ENCODE measurements around the gene MIEN1.
"Not testable (repeated sequence)": the region's sequence is repeated elsewhere in the genome, so short reads cannot be mapped to it uniquely, and the experiment has no call there.

The MIEN1 gene

DNA sequence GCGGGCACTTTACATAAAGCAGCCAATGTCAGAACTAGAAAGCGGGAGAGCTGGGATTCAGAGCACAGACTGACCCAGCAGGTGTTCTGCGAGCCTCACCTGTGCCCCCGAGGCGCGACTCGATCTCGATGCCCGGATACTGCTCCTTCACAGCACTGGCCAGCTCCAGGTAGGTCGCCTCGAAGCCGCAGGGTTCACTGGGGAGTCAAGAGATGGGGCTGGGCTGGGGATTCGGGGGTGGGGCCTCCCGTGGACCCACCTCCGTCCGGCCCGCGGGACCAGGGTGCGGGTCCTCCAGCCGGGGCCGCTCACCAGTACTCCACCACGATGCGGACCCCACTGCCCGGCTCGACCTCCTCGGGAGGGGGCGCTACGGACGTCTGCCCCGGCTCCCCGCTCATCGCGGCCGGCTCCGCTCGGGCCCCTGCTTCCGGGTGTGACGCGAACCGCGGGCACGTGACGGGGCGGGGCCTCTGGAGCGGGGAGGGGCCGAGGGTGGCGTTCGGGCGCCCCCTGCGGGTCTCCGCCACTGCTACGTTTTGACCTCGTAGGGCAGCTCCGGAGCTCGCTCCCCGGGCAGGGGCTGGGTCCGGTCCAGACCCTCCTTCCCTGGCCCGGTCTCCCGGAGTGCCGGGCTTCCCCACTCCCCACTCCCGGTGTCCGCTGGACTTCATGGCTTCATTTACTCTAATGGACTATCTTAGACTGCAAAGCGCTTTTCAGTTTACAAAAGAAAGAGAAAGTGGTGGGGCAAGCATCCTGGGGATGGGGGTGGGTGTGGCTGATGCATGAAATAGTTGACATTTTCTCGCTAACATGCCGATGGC lies at the start of gene MIEN1:
TSS of gene MIEN1 (minus strand) at position 438 of the 827 bp plus-strand sequence. CDS start at position 401, 37 bp downstream.
- DNase-seq (ENCODE audit: low spot score), result peak; percentile 86

DNA sequence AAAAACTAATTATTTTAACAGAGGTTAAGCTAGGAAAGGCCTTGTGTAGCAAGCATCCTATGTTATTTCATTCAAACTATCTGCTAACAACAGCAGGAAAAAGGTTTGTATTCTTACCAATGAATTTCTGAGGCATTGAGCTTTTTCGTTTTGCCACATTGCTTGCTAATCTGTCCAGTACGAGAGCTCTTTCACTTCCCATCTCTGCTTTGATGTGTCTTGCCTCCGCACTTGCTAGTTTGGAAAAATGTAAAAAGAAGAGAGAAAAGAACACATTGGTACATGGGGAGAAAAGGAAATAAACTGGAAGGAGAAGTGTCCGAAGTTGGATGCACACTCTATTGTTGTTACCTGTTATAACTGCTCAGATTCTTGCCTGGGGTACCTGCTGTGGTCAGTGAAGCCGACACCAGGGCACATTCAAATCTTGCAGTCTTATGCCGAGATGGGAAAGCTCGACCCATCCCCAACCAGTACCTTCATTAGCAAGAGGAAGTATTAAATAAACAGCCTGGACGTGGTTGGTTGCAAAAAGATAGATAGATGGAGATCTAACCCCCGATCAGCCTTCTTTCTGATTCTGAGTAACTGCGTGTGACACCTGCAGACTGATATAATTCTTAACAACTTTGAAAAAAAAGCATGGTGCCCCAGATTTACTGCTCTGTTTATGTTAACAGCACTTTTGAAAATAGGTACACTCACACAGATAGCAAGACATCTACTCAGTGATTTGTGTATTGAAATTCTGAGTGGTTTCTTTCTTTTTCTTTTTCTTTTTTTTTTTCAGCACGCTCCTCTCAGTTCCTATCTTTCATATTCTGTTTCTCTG lies 47.4 kb upstream of the MIEN1 start:
- DNase-seq (ENCODE audit: low spot score), result no peak

GRCh38 chr17:39776252-39776651 lies 45.9 kb upstream of the MIEN1 start:
- no peak for DNase-seq (ENCODE audit: low spot score)

GRCh38 chr17:39775031-39775430 lies 44.7 kb upstream of the MIEN1 start:
- no peak for DNase-seq (ENCODE audit: low spot score)

- no peak for DNase-seq (ENCODE audit: low spot score)
These were observed 43.7 kb upstream of the MIEN1 start for GRCh38 chr17:39774047-39774446.

DNA sequence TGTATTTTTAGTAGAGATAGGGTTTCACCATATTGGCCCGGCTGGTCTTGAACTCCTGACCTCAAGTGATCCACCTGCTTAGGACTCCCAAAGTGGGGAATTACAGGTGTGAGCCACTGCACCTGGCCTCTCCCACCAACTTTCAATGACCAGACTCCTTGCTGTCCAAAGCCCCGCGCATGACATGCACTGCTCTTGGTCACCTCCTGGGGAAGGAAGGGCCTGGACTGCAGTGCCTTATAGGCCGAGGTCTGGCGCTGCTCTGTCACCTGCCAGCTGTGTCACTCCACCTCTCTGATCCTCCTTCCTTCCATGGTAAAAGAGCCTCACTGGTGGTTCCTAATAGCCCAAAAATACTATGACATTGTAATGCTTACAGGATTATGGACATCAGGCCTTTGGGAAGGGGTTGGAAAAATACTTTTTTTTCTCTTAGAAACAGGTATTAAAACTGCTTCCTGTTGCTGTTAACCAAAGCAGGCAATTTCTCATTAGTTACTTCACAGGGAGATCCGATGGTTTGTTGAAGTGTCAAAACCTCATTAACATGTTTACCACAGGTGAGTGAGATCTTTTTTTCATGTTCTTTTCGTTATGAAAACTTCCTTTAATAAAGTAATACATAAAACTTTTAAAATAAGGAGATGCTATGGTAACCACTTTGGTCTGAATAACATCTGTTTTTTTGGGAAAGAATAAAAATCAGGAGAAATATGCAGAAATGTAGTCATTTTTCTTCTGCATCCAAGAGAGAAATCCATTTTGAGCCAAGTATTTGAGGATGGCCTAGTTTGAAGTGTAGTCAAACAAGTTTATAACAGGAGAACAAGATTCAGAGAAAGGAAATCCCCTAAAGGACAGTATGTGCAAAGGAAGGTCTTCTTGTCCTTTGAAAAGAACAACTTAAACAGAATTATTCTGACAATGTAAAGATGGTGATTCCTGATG lies 42.9 kb upstream of the MIEN1 start:
- DNase-seq (ENCODE audit: low spot score), result no peak

- no peak for DNase-seq (ENCODE audit: low spot score)
These were observed 42.1 kb upstream of the MIEN1 start for GRCh38 chr17:39772415-39772814.

GRCh38 chr17:39769974-39770587 lies 39.7 kb upstream of the MIEN1 start:
- no peak for DNase-seq (ENCODE audit: low spot score)

GRCh38 chr17:39767147-39767546 lies 36.8 kb upstream of the MIEN1 start:
- DNase-seq (ENCODE audit: low spot score), result no peak

DNA sequence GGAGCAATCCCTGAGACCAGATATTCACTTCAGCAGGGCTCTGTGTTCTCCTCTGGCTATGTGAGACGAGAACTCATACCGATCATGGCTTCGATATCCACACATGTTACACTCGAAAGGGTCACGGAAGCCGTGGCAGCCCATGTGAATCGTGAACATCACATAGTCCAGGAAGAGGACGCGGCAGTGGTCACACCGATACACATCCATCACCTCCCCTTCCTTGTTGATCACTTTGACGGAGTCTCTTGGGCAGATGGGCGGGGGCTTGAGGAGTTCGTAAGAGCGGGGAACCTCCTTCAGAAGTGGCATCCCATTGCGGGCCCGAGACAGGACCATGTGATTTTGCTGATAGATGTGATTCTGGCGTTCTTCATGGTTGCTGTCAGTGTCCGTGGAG lies 35.4 kb upstream of the MIEN1 start:
- no peak for DNase-seq (ENCODE audit: low spot score)

- DNase-seq (ENCODE audit: low spot score), result no peak
These were observed 34.8 kb upstream of the MIEN1 start for GRCh38 chr17:39765175-39765574.

- DNase-seq (ENCODE audit: low spot score), result not testable (repeated sequence)
These were observed 33.8 kb upstream of the MIEN1 start for GRCh38 chr17:39764171-39764570.

GRCh38 chr17:39763051-39763820 lies 32.9 kb upstream of the MIEN1 start:
- DNase-seq (ENCODE audit: low spot score), result no peak

DNA sequence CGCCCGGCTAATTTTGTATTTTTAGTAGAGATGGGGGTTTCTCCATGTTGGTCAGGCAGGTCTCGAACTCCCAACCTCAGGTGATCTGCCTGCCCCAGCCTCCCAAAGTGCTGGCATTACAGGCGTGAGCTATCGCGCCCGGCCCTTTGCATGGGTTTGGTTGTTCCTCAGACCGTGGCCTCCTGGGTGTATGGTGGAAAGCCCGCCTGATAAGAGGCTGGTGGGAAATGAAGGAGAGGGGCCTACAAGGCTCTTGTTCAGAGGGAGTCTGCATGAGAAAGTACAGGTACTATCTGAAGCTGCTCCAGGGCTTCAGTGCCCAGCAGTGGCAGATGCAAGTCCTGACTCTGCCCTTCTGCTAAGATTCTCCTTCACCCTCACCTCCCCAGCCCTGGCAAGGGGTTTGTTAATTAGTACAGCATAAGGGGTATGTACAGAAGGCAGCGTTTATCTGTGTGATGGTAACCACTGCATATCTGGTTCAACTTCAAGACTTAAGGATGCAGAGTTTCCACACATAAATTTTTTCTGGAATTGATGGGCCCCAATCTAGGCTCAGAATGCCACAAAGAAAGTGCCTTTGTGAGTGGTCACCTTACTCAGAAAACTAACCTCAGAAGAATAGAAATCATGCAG lies 31.6 kb upstream of the MIEN1 start:
- DNase-seq (ENCODE audit: low spot score), result no peak

DNA sequence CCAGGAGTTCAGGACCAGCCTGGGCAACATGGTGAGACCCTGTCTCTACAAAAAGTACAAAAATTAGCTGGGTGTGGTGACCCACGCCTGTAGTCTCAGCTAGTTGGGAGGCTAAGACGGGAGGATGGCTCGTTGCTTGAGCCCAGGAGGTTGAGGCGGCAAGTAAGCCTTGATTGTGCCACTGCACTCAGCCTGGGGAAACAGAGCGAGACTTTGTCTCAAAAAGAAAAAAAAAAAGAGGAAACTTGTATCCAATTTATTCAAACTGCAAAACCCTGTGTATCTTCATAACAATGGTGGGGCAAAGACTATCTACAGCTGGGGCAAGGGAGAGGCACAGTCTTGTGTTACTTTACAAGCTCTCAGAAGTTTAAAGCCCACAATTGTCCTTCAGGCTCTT lies 28.9 kb upstream of the MIEN1 start:
- no peak for DNase-seq (ENCODE audit: low spot score)

GRCh38 chr17:39757931-39758873 lies 27.9 kb upstream of the MIEN1 start:
- no peak for DNase-seq (ENCODE audit: low spot score)

DNA sequence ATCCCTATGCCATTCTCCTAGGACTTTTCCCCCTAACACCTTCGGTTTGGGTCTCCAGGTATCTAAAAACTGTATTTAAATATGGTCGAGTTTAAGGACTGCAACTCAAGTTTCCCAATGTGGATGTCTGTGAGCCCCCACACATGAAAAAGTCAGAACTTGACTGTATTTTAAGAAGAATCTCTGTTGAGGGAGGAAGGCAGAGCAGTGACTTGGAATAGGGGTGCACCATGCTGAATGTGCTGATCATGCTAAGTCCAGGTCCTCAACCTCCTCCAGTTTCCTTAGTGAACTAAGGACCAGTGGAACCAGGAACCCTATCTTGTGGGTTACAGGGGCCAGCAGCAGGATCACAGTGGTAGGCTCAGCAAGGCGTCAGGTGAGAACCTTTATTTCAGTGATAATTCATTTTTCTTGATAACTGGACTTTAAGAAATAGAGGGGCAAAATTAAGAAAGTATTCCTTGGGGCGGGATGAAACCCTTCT lies 26.9 kb upstream of the MIEN1 start:
- DNase-seq (ENCODE audit: low spot score), result no peak

DNA sequence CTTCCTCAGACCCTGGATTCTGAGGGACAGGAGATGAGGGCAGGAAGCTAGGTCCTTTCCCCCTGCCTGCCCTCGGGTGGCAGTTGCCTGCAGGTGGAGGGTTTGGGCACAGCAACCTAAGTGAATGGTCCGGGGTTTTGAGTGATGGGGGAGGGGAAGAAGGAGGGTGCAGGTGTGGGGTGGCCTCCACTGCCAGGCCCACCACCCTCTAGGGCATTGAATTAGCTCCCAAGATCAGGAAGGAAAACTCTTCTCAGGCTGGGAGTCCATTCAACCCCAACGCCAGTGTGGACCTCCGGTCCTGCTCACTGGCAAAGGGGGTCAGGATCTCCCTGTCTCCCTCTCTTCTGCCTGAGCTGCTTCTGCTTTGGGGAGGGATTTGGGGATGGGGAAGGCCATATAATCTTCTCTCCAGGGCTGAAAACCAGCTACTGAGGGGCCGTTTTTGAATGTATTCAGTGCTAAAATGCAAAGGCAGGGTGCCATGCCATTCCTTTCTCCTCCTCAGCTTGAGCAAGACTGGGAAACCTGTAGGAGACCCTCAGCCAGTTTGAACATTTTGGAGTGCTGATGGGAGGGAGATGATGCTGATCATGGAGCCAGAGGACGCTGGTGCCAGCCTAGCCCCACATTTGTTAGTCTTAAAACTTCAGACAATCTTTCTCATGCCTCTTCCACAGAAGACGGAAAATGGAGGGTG lies 26.2 kb upstream of the MIEN1 start:
- no peak for DNase-seq (ENCODE audit: low spot score)
